ENCODE data around the gene RTF1.
A peak's percentile ranks its signal among the peaks of the same experiment; 100 is the strongest.

The RTF1 gene

DNA sequence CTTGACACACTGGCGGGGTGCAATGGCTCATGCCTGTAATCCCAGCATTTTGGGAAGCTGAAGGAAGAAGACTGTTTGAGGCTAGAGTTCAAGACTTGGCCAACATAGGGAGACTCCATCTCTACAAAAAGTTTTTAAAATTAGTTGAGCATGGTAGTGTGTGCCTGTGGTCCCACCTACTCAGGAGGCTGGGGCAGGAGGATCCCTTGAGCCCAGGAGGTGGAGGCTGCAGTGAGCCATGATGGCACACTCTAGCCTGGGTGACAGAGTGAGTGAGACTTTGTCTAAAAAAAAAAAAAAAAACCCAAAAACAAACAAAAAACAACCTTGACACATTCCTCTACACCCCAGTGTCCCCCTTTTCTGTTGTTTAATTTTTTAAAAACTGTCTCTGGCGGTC lies 72.7 kb downstream of the RTF1 start:
- no peak overlapping the region for H3K4me3 ChIP-seq (ENCODE audit: low read depth, low read length)
- TF ChIP-seq, protein P1, sequence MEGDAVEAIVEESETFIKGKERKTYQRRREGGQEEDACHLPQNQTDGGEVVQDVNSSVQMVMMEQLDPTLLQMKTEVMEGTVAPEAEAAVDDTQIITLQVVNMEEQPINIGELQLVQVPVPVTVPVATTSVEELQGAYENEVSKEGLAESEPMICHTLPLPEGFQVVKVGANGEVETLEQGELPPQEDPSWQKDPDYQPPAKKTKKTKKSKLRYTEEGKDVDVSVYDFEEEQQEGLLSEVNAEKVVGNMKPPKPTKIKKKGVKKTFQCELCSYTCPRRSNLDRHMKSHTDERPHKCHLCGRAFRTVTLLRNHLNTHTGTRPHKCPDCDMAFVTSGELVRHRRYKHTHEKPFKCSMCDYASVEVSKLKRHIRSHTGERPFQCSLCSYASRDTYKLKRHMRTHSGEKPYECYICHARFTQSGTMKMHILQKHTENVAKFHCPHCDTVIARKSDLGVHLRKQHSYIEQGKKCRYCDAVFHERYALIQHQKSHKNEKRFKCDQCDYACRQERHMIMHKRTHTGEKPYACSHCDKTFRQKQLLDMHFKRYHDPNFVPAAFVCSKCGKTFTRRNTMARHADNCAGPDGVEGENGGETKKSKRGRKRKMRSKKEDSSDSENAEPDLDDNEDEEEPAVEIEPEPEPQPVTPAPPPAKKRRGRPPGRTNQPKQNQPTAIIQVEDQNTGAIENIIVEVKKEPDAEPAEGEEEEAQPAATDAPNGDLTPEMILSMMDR (IDR thresholded peaks at IDR 0.05; ENCODE audit: low read depth, low read length): no peak

DNA sequence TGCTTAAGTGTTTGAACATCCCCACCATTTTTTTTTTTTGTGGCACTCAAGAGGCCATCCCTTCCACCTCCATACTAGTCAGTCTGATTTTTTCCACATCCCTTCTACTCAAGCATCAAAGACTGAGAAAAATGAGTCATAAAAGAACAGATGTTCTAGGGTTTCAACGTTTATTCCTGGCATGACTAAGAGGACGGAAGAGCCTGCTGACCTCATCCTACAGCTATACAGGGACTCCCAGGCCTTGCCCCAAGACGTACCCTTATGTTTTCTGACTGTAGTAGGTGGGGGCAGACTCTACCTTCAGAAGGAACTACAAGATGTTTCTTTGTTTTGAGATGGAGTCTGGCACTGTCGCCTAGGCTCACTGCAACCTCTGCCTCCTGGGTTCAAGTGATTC lies 73.5 kb downstream of the RTF1 start:
- TF ChIP-seq, protein P1 (IDR thresholded peaks at IDR 0.05; ENCODE audit: low read depth, low read length): no peak
- H3K4me3 ChIP-seq (ENCODE audit: low read depth, low read length): no peak overlapping the region

DNA sequence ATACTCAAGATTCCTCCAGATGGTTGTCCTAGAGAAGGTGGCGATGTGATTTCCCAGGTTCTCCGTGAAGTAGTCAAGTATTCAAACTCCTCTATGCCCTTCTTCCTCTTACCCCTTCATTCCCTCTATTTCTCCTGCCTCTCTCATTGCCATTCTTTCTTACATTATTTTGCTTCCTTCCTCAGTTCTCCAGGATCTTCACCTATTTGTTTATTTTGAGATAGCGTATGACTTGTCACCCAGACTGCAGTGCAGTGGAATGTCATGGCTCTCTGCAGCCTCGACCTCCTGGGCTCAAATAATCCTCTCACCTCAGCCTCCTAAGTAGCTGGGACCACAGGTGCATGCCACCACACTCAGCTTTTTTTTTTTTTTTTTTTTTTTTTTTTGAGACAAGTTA lies 75.0 kb downstream of the RTF1 start:
- TF ChIP-seq, protein P1 (IDR thresholded peaks at IDR 0.05; ENCODE audit: low read depth, low read length): no peak
- no peak overlapping the region for H3K4me3 ChIP-seq (ENCODE audit: low read depth, low read length)

DNA sequence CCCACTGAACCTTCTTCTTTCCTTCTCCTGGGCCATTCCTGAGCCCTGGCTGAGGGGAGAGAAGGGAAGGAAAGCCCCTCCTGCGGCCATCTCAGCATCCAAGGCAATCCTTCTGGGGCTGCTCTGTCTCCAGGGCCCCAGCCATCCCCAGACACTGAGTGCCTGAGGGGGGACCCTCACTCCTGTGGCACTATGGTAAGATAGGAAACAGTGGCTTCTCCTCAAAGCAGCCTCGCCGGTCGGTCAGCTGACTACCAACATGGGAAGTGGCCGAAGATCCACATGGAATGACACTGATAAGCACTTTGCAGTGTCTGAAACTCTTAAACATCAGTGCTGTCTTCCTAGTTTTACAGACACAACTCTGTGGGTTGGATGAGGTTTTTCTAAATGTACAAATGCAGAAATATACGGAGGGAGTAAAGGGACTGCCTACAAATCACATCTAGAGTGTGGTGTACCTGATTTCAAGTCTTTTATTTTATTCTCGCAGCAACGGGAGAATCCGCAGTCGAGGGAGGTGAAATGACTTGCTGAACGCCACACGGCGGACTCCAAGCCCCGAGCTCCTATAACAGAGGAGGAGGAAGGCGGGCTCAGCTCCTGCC lies 75.8 kb downstream of the RTF1 start:
- TF ChIP-seq, protein P1 (IDR thresholded peaks at IDR 0.05; ENCODE audit: low read depth, low read length): no peak
- H3K4me3 ChIP-seq (ENCODE audit: low read depth, low read length): peak overlapping the region; percentile 61

DNA sequence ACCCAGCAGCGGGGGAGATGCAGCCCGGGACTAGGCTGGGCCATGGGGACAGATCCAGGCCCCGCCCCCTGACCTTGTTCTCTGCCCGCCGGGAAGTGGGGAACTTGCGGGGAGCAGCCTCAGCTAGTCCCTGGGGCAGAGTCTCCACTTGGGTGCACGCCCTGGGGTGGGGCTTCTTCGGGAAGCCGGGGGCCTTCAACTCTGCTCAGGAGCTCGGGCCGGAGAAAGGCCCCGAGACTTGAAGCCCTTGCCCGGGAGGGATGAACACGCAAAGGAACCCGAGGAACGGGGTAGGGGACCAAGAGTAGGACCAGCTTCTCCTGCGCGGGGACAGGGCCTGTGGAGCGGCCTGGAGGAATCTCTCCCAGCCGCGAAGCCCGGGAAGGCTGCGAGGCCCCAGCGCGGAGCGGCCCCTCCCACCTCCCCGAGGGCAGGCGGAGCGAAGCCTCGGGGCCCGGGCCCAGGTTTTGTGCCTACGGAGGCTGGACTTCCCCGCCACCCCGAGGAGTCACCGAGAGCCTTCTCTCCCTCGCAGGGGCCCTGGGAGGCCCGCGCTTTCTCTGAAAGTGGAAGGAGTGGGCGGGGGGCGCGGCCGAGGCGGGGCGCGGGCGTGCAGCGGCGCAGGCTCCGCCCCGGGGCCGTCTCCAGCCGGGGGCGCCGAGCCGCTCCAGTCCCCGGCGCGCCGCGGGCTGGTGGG lies 76.5 kb downstream of the RTF1 start, which contains the start of gene ITPKA:
Gene ITPKA, plus strand, starts transcription at position 670 of the 697 bp plus-strand sequence. CDS start 54 bp downstream, outside the sequence.
- peak within 1 kb of the TSS; percentile 61 for H3K4me3 ChIP-seq (ENCODE audit: low read depth, low read length)
- TF ChIP-seq, protein P1 (IDR thresholded peaks at IDR 0.05; ENCODE audit: low read depth, low read length): no peak

DNA sequence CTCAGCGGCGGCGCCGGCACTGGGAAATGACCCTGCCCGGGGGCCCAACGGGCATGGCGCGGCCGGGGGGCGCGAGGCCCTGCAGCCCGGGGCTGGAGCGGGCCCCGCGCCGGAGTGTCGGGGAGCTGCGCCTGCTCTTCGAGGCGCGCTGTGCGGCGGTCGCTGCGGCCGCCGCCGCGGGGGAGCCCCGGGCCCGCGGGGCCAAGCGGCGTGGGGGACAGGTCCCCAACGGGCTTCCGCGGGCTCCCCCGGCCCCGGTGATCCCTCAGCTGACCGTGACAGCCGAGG lies 77.0 kb downstream of the RTF1 start:
- peak overlapping the region; percentile 61 for H3K4me3 ChIP-seq (ENCODE audit: low read depth, low read length)
- TF ChIP-seq, protein P1 (IDR thresholded peaks at IDR 0.05; ENCODE audit: low read depth, low read length): no peak

DNA sequence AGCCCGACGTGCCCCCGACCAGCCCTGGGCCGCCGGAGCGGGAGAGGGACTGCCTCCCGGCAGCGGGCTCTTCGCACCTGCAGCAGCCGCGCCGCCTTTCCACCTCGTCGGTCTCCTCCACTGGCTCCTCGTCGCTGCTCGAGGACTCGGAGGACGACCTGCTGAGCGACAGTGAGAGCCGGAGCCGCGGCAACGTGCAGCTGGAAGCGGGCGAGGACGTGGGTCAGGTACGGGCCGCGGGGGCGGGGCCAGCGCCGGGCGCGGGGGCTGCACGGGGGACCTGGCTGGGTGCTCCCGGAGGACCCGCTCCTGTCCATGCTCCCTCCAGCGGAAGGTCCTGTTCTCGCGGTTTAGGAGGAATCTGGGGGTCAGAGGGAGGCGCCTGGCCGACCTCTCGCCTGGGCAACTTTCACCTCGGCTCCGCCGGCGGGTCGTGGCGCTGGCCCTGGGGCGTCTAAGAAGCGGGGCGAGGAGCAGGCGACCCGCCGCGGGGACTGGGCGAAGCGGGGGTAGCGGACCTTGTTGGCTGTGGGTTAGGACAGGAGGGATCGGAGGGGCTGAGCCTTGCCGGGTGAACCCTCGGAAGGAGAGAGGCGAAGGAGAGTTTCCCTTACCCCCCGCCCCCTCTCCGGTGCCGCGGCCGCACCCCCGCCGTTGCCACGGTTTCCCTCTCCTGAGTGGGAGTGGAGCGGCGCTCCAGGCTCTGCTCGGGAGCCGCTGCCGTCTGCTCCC lies 77.5 kb downstream of the RTF1 start:
- TF ChIP-seq, protein P1 (IDR thresholded peaks at IDR 0.05; ENCODE audit: low read depth, low read length): no peak
- H3K4me3 ChIP-seq (ENCODE audit: low read depth, low read length): peak overlapping the region; percentile 61
